Measurements from ENCODE around the gene ANKRD23. TPM values are rescaled to one million over a fixed set of nuclear protein-coding genes. Genes with fewer than 3 reads are reported as not detected.
A peak's percentile ranks its signal among the peaks of the same experiment; 100 is the strongest.

ANKRD23 gene
- total RNA-seq, 2 experiments from 2014 or later, result 6.2 to 10.4 TPM

DNA sequence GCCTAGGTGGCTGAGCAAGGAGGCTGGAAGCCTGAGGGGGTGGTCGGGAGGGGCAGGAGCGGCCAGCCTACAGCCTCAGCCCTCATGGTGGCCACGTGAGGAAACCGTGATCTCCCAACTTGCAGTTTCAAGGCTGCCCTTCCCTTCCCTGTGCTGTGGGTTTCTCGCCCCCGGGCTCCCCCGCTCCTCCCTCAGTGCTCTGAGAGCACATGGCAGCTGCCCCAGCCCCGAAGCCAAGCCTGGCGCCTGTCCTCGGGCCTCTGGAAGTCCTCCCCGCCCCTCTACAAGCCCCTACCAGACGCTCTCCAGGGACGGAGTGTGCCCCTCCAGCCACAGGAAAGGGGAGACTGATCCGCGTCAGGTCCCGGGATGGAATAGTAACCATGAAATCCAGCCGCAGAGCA is 586 bp upstream of the ANKRD23 start:
- peaks cover 23% of the 10 kb centered on the region for H3K36me3 Mint-ChIP-seq (ENCODE audit: low read depth)
- H3K27ac Mint-ChIP-seq, result no peak overlapping the region
- TF ChIP-seq, protein P1, sequence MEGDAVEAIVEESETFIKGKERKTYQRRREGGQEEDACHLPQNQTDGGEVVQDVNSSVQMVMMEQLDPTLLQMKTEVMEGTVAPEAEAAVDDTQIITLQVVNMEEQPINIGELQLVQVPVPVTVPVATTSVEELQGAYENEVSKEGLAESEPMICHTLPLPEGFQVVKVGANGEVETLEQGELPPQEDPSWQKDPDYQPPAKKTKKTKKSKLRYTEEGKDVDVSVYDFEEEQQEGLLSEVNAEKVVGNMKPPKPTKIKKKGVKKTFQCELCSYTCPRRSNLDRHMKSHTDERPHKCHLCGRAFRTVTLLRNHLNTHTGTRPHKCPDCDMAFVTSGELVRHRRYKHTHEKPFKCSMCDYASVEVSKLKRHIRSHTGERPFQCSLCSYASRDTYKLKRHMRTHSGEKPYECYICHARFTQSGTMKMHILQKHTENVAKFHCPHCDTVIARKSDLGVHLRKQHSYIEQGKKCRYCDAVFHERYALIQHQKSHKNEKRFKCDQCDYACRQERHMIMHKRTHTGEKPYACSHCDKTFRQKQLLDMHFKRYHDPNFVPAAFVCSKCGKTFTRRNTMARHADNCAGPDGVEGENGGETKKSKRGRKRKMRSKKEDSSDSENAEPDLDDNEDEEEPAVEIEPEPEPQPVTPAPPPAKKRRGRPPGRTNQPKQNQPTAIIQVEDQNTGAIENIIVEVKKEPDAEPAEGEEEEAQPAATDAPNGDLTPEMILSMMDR (IDR thresholded peaks at IDR 0.05), result no peak
- no peaks in the 10 kb centered on the region for H3K9me3 Mint-ChIP-seq
- ChIA-PET CTCF (interaction anchor here (2.3 kb wide), 1 partner anchor 14 kb away, joined by 7 read pairs; the partner anchor contains the start of gene ANKRD39), POLR2A (no interaction called here)
- Histone ChIP-seq H3K4me3 (ENCODE audit: low read length) (no peak overlapping the region), H3K4me1 (ENCODE audit: insufficient read depth, low read length) (peaks cover 9% of the 10 kb centered on the region), H3K9me3 (ENCODE audit: control insufficient read depth in 1 of 2, insufficient read depth in 1 of 2, low read length in 2 of 2) (no peaks in the 10 kb centered on the region), H3K27ac (ENCODE audit: low read depth in 1 of 2, low read length in 2 of 2) (no peak overlapping the region), H3K27me3 (ENCODE audit: control insufficient read depth in 1 of 2, insufficient read depth in 2 of 2, low read length in 2 of 2) (no peaks in the 10 kb centered on the region), H3K36me3 (ENCODE audit: insufficient read depth, low read length) (peaks cover 28% of the 10 kb centered on the region)
- no peak overlapping the region for H3K4me3 Mint-ChIP-seq
- H3K27me3 Mint-ChIP-seq, result no peaks in the 10 kb centered on the region
- intact Hi-C loops (cut with DNase I, micrococcal nuclease), result no loop called here
- ATAC-seq (ENCODE audit: poor library complexity) (no peak), DNase-seq (no peak)
- H3K4me1 Mint-ChIP-seq (ENCODE audit: low read depth), result peaks cover 16% of the 10 kb centered on the region

DNA sequence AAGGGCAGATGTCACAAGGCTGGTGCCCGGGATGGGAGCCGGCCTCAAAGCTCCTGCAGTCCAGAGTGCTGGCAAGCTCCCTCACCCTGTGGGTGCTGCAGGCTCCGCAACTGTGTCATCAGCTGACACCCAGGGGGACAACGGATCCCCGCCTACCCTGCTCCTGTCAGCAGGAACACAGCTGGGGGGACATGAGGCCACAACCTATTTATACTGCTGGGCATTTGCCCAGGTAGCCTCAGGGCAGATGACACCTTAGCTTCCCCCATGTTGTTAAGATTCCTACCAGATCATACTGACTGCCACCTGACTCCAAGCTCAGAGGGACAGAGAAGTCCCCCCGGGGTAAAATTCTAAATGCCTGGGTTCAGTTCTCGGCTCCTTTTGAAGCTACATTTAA is 1.2 kb downstream of the ANKRD23 start:
- ATAC-seq (ENCODE audit: poor library complexity) (no peak), DNase-seq (no peak)
- peaks cover 22% of the 10 kb centered on the region for H3K4me1 ChIP-seq (ENCODE audit: insufficient read depth, low read length)
- H3K4me3 ChIP-seq (ENCODE audit: low read length), result no peak overlapping the region
- peaks cover 20% of the 10 kb centered on the region for H3K36me3 ChIP-seq (ENCODE audit: insufficient read depth, low read length)
- Mint-ChIP-seq H3K27me3 (no peaks in the 10 kb centered on the region), H3K9me3 (no peaks in the 10 kb centered on the region), H3K36me3 (ENCODE audit: low read depth) (peaks cover 9% of the 10 kb centered on the region), H3K4me3 (no peak overlapping the region), H3K27ac (peak overlapping the region; percentile 65), H3K4me1 (ENCODE audit: low read depth) (peaks cover 21% of the 10 kb centered on the region)
- no peak overlapping the region for H3K27ac ChIP-seq (ENCODE audit: low read depth in 1 of 2, low read length in 2 of 2)
- H3K9me3 ChIP-seq (ENCODE audit: control insufficient read depth in 1 of 2, insufficient read depth in 1 of 2, low read length in 2 of 2), result no peaks in the 10 kb centered on the region
- CTCF ChIA-PET, result interaction anchor here (3.9 kb wide), 1 partner anchor 15 kb away, joined by 18 read pairs; the partner anchor contains the start of gene ANKRD39
- intact Hi-C loops (cut with DNase I, micrococcal nuclease), result no loop called here
- H3K27me3 ChIP-seq (ENCODE audit: control insufficient read depth in 1 of 2, insufficient read depth in 2 of 2, low read length in 2 of 2), result no peaks in the 10 kb centered on the region
- TF ChIP-seq, protein P1 (IDR thresholded peaks at IDR 0.05), result no peak
- POLR2A ChIA-PET, result interaction anchor here (0.8 to 1.6 kb wide), 3 partner anchors 13 to 26 kb away, joined by 3 to 6 read pairs (median 5); partner anchors contain the start of genes ANKRD39 and CNNM3

DNA sequence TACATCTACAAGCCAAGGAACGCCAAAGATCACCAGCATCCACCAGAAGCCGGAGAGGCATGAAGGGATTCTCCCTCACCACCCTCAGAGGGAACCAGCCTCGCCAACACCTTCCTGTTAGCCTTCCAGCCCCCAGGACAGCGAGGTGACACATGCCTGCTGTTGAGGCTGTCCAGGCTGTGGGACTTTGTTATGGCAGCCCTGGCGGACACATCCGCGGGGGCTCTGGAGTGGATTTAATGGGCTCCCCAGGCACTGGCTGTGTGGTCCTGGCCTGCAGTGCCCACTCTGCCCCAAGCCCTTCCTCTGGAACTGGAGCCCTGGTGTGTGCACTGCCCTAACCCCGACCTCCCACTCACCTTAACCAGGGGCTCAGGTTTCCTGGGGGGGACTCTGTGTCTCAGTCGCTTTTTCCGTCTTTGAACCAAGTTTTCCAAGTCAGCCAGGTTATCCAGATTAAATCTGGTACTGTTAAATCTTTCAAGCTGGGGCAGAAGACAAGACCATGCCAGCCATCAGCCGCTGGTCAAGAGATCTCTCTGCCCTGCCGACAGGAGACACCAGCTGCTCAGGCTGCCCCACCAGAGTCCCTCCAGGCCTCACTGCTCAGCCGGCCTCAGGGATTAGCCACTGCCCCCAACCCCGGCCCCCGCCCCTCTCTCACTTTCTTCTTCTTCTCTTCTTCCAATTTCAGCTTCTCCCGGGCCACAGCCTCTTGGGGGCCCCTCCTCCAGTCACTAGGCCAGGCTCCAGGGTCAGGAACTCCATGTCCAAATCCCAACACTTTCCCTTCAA is 1.9 kb downstream of the ANKRD23 start:
- no peak overlapping the region for H3K4me3 ChIP-seq (ENCODE audit: low read length)

More for the DNA sequence above, 1.9 kb downstream of the ANKRD23 start:
- ATAC-seq (ENCODE audit: poor library complexity) (no peak), DNase-seq (no peak)
- H3K4me1 ChIP-seq (ENCODE audit: insufficient read depth, low read length), result peaks cover 22% of the 10 kb centered on the region
- H3K27me3 Mint-ChIP-seq, result no peaks in the 10 kb centered on the region
- H3K27ac ChIP-seq (ENCODE audit: low read depth in 1 of 2, low read length in 2 of 2), result no peak overlapping the region
- peak overlapping the region; percentile 65 for H3K27ac Mint-ChIP-seq
- TF ChIP-seq, protein P1 (IDR thresholded peaks at IDR 0.05), result no peak
- H3K36me3 ChIP-seq (ENCODE audit: insufficient read depth, low read length), result peaks cover 19% of the 10 kb centered on the region
- no peaks in the 10 kb centered on the region for H3K9me3 Mint-ChIP-seq
- CTCF ChIA-PET, result interaction anchor here (3.9 kb wide), 1 partner anchor 16 kb away, joined by 18 read pairs; the partner anchor contains the start of gene ANKRD39
- intact Hi-C loops (cut with DNase I, micrococcal nuclease), result no loop called here
- H3K9me3 ChIP-seq (ENCODE audit: control insufficient read depth in 1 of 2, insufficient read depth in 1 of 2, low read length in 2 of 2), result no peaks in the 10 kb centered on the region
- H3K4me3 Mint-ChIP-seq, result no peak overlapping the region
- POLR2A ChIA-PET, result interaction anchor here (1.2 kb wide), 1 partner anchor 26 kb away, joined by 6 read pairs; the partner anchor contains the start of gene CNNM3
- H3K27me3 ChIP-seq (ENCODE audit: control insufficient read depth in 1 of 2, insufficient read depth in 2 of 2, low read length in 2 of 2), result no peaks in the 10 kb centered on the region
- H3K36me3 Mint-ChIP-seq (ENCODE audit: low read depth), result peaks cover 5% of the 10 kb centered on the region
- H3K4me1 Mint-ChIP-seq (ENCODE audit: low read depth), result peaks cover 21% of the 10 kb centered on the region

Data from CD4-positive, alpha-beta T cell (primary cell).